DMS114 treated with DMSO at 0.1 percent for 48 hours (cell line): ENCODE results near the gene OGDH.
A peak's percentile ranks its signal among the peaks of the same experiment; 100 is the strongest.
"Not testable (repeated sequence)": the region's sequence is repeated elsewhere in the genome, so short reads cannot be mapped to it uniquely, and the experiment has no call there.

ENCODE experiments used
- DNase-seq: peaks from one replicate; lab custom pipeline; 2025; ENCODE audit not compliant: unreplicated experiment; lab: John Stamatoyannopoulos, UW

The OGDH gene

DNA sequence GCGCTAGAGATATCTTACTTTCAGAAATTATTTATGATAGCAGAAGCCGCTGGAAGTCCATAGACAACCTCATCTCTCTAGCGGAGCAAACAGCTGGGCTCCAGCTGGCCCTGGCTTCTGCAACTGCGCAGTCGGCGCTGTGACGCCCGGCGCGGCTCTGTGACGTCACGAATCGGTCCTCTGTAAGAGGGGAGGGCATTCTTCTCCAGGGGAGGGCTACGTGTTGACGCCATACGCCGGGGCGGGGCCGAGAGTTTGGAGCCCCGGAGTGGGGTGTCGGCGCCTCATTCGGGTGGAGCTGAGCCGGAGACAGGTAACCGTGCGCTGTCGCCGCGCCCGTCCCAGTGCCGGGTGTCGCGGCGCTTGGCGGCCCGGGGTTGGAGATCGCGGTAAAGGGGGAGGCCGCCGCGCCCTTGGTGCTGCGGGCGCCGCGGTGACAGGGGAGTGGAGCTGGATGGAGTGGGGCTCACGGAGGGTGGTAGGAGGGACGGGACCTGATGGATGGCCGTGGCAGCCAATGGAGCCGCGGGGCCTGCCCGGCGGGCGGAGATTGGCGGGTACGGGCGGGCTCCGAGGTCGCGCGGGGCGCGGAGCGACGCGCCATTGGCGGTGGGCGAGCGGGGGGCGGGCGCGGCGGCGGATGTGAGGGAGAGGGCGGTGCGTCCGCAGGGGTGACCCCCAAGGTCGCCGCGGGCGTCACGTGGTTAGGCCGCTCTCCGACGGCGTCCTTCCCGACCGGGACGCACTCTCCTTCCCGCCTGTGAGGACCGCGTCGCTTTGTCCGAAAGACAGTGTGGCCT lies at the start of gene OGDH:
OGDH (plus strand) TSS at position 287 of the 800 bp plus-strand sequence. CDS start 17,717 bp downstream, outside the sequence.
- peak; percentile 97 for DNase-seq

DNA sequence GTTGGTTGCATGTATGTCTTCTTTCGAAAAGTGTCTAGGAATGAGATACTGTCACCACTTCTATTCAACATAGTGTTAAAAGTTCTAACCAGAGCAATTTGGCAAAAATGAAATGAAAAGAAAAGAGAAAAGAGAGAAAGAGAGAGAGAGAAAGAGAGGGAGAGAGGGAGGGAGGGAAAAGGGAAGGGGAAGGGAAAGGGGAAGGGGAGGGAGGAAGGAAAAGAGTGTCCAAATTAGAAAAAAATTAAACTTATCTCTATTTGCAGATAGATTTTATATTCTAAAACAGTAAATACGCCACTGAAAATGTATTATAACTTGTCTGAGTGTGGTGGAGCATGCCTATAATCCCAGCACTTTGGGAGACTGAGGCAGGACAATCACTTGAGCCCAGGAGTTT lies 48.9 kb upstream of the OGDH start:
- no peak for DNase-seq

DNA sequence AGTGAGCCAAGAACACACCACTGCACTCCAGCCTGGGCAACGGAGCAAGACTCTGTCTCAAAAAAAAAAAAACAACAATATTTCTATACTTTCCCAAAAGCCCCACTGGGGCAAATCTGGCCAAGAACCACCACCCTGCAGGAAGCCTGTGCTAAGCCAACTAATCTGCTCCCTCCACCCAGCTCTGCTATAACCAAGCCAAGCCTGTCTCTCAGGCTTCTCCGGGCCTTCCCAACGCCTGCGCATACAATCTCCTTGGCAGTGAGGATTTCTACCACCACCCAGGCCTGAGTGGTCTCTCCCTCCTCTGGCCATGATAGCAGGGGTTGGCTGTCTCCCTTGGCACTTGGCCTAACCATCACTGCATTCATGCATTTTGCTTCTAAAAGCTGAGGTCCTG lies 46.9 kb upstream of the OGDH start:
- DNase-seq, result no peak

DNA sequence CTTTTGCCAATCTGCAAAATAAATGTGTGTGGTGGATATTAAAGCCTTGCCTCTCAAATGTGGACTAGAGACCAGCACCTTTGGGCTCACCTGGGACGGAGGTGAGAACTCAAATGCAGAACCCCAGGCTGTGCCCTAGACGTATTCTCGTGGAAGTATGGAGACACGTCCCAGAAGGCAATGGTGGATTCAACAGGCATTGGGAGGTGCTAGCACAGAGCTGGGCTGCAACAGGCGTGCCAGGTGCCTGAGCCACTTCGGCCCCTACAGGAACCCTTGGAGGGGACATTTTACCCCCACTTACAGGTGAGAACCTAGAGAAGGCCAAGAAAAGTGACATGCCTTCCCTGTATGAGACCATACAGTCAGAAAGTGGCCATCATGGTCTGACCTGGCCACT lies 44.9 kb upstream of the OGDH start:
- DNase-seq, result no peak

GRCh38 chr7:44561962-44562621 lies 44.3 kb upstream of the OGDH start:
- DNase-seq, result no peak

DNA sequence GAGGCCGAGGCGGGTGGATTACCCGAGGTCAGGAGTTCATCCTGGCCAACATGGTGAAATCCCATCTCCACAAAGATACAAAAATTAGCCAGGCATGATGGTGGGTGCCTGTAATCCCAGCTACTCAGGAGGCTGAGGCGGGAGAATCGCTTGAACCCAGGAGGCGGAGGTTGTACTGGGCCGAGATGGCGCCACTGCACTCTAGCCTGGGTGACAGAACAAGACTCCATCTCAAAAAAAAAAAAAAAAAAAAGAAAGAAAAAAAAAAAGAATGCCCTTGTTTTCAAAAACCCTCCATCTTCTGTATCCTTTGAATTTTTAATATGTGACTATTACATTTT lies 43.8 kb upstream of the OGDH start:
- not testable (repeated sequence) for DNase-seq

GRCh38 chr7:44563171-44563679 lies 43.2 kb upstream of the OGDH start:
- no peak for DNase-seq

DNA sequence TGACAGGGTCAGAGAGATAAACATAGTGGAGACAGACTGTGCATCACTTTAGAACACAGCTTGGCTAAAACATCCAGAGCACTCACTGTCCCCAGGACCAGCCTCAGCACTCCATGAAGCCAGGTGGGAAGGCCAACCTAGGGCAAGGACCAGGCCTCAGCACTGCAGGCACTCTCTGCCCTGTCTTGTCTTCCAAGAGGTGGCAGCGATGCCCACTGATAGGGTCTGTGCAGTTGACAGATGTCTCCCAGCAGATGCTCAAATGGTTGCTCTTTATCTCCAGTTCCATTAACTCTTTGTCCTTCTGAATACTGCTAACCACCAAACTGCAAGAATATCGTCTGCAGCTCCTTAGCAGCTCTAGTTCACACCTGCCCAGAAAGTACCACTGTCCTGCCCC lies 41.8 kb upstream of the OGDH start:
- DNase-seq, result no peak

DNA sequence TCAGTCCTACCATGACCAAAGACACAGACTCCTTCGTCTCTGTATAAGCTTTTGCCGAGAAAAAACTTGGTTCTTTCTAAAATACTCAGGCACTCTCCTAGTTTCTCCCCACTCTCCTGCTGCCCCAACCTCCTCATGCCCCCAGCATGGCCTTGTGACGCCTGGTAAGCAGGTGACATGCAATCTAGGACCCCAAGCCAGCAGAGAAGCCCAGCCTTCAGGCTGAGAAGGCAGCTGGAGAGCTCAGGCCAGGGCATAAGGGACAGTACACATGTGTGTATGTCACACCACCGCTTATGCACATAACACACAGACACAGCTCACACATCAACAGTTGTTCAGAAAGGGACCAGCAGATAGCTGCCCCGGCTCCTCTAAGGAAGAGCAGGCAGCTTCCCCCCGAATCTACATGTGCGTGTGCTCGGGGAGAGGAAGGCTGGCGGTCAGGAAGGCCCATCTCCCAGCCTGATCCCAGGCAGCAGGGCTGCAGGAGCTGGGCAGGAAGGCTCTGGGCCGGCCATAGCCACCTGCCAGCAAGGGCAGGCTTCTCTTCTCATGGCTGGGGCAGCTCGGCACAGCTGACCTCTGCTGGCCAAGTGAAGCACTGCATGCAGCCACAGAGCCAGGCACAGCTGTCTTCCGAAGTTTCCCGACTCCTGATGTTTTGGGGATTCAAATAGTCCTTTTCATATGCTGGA lies 41.2 kb upstream of the OGDH start:
- DNase-seq, result peak; percentile 49

GRCh38 chr7:44565795-44566559 lies 40.5 kb upstream of the OGDH start:
- DNase-seq, result no peak

DNA sequence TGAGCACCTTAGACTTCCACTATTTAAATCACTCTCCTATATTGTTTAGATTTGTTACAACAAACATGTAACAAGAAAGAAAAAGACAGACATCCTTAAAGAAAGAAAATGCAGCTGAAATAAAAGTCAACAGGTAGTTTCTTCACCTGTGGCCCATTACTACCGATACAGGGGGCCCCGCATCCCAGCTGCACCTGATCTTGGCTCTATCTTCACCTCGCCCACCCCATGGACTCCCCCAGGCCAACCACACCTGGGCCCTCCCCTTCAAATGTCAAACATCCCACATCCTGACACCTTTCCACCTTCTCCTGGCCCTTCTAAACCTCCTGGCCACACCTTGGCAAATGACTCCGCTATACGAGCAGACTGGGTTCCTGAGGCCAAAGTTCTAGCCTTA lies 39.7 kb upstream of the OGDH start:
- no peak for DNase-seq

DNA sequence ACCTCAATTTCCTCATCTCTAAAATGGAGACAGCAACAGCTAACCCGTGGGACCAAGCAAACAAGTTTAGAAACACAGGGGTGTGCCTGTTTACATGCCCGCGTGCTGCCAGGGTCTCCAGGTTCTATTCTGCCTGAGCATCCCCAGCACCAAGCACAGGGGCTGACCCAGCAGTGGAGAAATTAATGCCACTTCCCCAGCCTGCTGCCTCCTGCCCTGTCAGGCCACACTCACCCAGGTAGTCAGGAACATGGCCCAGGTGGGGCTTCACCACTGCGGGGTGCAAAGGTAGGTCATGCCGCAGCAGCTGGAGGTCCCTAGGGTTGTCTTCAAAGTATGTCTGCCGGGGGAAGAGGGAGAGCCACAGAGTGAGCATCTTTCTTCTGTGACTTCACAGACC lies 38.5 kb upstream of the OGDH start:
- no peak for DNase-seq

GRCh38 chr7:44568771-44569560 lies 37.5 kb upstream of the OGDH start:
- no peak for DNase-seq

- DNase-seq, result no peak
Measured at GRCh38 chr7:44569959-44570358, 36.5 kb upstream of the OGDH start.

DNA sequence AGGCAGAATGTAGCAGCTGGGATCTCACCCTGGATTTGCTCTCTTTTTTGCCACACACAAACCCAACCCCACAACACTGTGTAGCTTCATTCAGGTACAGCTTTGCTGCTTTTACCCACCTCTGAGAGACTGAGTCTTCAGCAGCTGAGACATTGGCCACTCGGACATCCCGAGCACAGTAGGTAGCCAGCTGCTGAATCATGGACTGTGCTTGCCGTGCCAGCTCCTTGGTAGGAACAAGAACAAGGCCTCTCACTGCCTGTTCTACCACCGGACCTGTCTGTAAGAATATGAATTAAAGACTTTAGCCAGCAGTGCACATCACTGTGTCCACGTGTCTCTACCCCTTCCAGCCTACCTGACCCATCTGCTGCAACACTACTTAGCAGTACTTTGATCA lies 33.7 kb upstream of the OGDH start:
- DNase-seq, result no peak

GRCh38 chr7:44573464-44574286 lies 32.8 kb upstream of the OGDH start, which contains the start of gene DDX56:
TSS of gene DDX56 (minus strand) at chr7:44573908. CDS start at chr7:44573895, 13 bp downstream.
- peak; percentile 95 for DNase-seq

GRCh38 chr7:44574287-44574872 lies 32.0 kb upstream of the OGDH start:
- no peak for DNase-seq

- DNase-seq, result no peak
Measured at GRCh38 chr7:44575054-44575453, 31.4 kb upstream of the OGDH start.

GRCh38 chr7:44576228-44576627 lies 30.2 kb upstream of the OGDH start:
- DNase-seq, result no peak
